ENCODE measurements around the gene SDHAF4.
"Not testable (repeated sequence)": the region's sequence is repeated elsewhere in the genome, so short reads cannot be mapped to it uniquely, and the experiment has no call there.

Gene SDHAF4

GRCh38 chr6:70592391-70593117 lies 25.8 kb downstream of the SDHAF4 start:
- DNase-seq (ENCODE audit: low read depth): no peak

GRCh38 chr6:70593118-70593486 lies 26.4 kb downstream of the SDHAF4 start:
- no peak for DNase-seq (ENCODE audit: low read depth)

GRCh38 chr6:70599187-70599586 lies 32.5 kb downstream of the SDHAF4 start:
- DNase-seq (ENCODE audit: low read depth): no peak

- no peak for DNase-seq (ENCODE audit: low read depth)
Observed at GRCh38 chr6:70601014-70601413, 34.3 kb downstream of the SDHAF4 start.

- no peak for DNase-seq (ENCODE audit: low read depth)
Observed at GRCh38 chr6:70604254-70604653, 37.5 kb downstream of the SDHAF4 start.

- not testable (repeated sequence) for DNase-seq (ENCODE audit: low read depth)
Observed at GRCh38 chr6:70607371-70607770, 40.6 kb downstream of the SDHAF4 start.

GRCh38 chr6:70609181-70609580 lies 42.5 kb downstream of the SDHAF4 start:
- not testable (repeated sequence) for DNase-seq (ENCODE audit: low read depth)

- DNase-seq (ENCODE audit: low read depth): no peak
Observed at GRCh38 chr6:70616728-70617260, 50.1 kb downstream of the SDHAF4 start.

- no peak for DNase-seq (ENCODE audit: low read depth)
Observed at GRCh38 chr6:70620746-70621145, 54.0 kb downstream of the SDHAF4 start.

- no peak for DNase-seq (ENCODE audit: low read depth)
Observed at GRCh38 chr6:70622461-70622860, 55.7 kb downstream of the SDHAF4 start.

GRCh38 chr6:70625436-70625835 lies 58.7 kb downstream of the SDHAF4 start:
- no peak for DNase-seq (ENCODE audit: low read depth)

- DNase-seq (ENCODE audit: low read depth): no peak
Observed at GRCh38 chr6:70627500-70628254, 60.9 kb downstream of the SDHAF4 start.

GRCh38 chr6:70629929-70630328 lies 63.2 kb downstream of the SDHAF4 start:
- no peak for DNase-seq (ENCODE audit: low read depth)

GRCh38 chr6:70633870-70634269 lies 67.1 kb downstream of the SDHAF4 start:
- DNase-seq (ENCODE audit: low read depth): no peak

- DNase-seq (ENCODE audit: low read depth): no peak
Observed at GRCh38 chr6:70636596-70636995, 69.9 kb downstream of the SDHAF4 start.

GRCh38 chr6:70638468-70638867 lies 71.7 kb downstream of the SDHAF4 start:
- no peak for DNase-seq (ENCODE audit: low read depth)
